HG03342 (cell line): Measurements from ENCODE around the gene BTAF1.
"Not testable (repeated sequence)": the region's sequence is repeated elsewhere in the genome, so short reads cannot be mapped to it uniquely, and the experiment has no call there.

ENCODE experiments used
- ATAC-seq: cut with Tn5 transposase; IDR thresholded peaks from one replicate; pipeline ENCODE4 v1.9.1; 2021; ENCODE audit warnings: mild to moderate bottlenecking, moderate library complexity; ENCODE audit not compliant: unreplicated experiment

BTAF1 gene

GRCh38 chr10:91923371-91924211 is at the start of gene BTAF1:
Gene BTAF1 (plus strand): TSS chr10:91923770. CDS start chr10:91924077, 307 bp downstream.
- peak; percentile 97 for ATAC-seq

GRCh38 chr10:91875156-91875555 is 48.4 kb upstream of the BTAF1 start:
- no peak for ATAC-seq

GRCh38 chr10:91875779-91876178 is 47.8 kb upstream of the BTAF1 start:
- no peak for ATAC-seq

- no peak for ATAC-seq
Observed at GRCh38 chr10:91879515-91880170, 43.9 kb upstream of the BTAF1 start.

GRCh38 chr10:91880310-91880709 is 43.3 kb upstream of the BTAF1 start:
- no peak for ATAC-seq

GRCh38 chr10:91883549-91884444 is 39.8 kb upstream of the BTAF1 start:
- no peak for ATAC-seq

GRCh38 chr10:91884536-91884935 is 39.0 kb upstream of the BTAF1 start:
- ATAC-seq: no peak

GRCh38 chr10:91885362-91886079 is 38.0 kb upstream of the BTAF1 start:
- ATAC-seq: no peak

GRCh38 chr10:91886954-91887271 is 36.7 kb upstream of the BTAF1 start:
- ATAC-seq: no peak

- no peak for ATAC-seq
Observed at GRCh38 chr10:91887272-91888076, 36.1 kb upstream of the BTAF1 start.

- no peak for ATAC-seq
Observed at GRCh38 chr10:91891125-91892001, 32.2 kb upstream of the BTAF1 start.

GRCh38 chr10:91893051-91893450 is 30.5 kb upstream of the BTAF1 start:
- ATAC-seq: no peak

- ATAC-seq: not testable (repeated sequence)
Observed at GRCh38 chr10:91894261-91894685, 29.3 kb upstream of the BTAF1 start.

- no peak for ATAC-seq
Observed at GRCh38 chr10:91896212-91896756, 27.3 kb upstream of the BTAF1 start.

- no peak for ATAC-seq
Observed at GRCh38 chr10:91897421-91897820, 26.1 kb upstream of the BTAF1 start.

- ATAC-seq: no peak
Observed at GRCh38 chr10:91901784-91902677, 21.5 kb upstream of the BTAF1 start.

GRCh38 chr10:91907033-91907594 is 16.5 kb upstream of the BTAF1 start:
- no peak for ATAC-seq
